Suprapubic skin (tissue), 4 donors: ENCODE measurements around the gene ECE2. TPM values are rescaled to one million over a fixed set of nuclear protein-coding genes. Genes with fewer than 3 reads are reported as not detected.

Experiments used
- DNase-seq, 2 donors: peaks; one replicate each; pipeline ENCODE4 v3.0.0-alpha.2; 2019; ENCODE audit warnings: low spot score in 2 of 2
- H3K27ac ChIP-seq: fragments of 200-600 bp; sonication (generic); one replicate; pipeline ENCODE4 v1.5.1; 2019
- H3K27me3 ChIP-seq: fragments of 200-600 bp; sonication (generic); one replicate; pipeline ENCODE4 v1.5.1; 2019
- H3K36me3 ChIP-seq: fragments of 200-600 bp; sonication (generic); one replicate; pipeline ENCODE4 v1.5.1; 2019
- H3K4me1 ChIP-seq: fragments of 200-600 bp; sonication (generic); one replicate; pipeline ENCODE4 v1.5.1; 2019
- H3K4me3 ChIP-seq: fragments of 200-600 bp; sonication (generic); one replicate; pipeline ENCODE4 v1.5.1; 2019; ENCODE audit warnings: mild to moderate bottlenecking
- H3K9me3 ChIP-seq: fragments of 200-600 bp; sonication (generic); one replicate; pipeline ENCODE4 v1.5.1; 2019
- CTCF ChIP-seq, 2 donors: fragments of 200-600 bp in 1 of 2; fragments of 450-650 bp in 1 of 2; sonication (generic) in 1 of 2; IDR thresholded peaks; one replicate each; pipeline ENCODE4 v1.5.1; 2016 to 2019; ENCODE audit warnings: antibody characterized with exemption in 2 of 2, mild to moderate bottlenecking in 1 of 2, moderate library complexity in 1 of 2
- EP300 ChIP-seq: sonication (generic); formaldehyde crosslinking; IDR thresholded peaks from one replicate; pipeline ENCODE4 v1.6.1; 2017; ENCODE audit warnings: antibody characterized with exemption
- POLR2A ChIP-seq, 2 donors: fragments of 450-650 bp; IDR thresholded peaks; one replicate each; pipeline ENCODE4 v1.6.1; 2017; ENCODE audit warnings: antibody characterized with exemption in 2 of 2, mild to moderate bottlenecking in 2 of 2, moderate library complexity in 2 of 2
- POLR2AphosphoS5 ChIP-seq, 3 donors: sonication (generic); formaldehyde crosslinking; IDR thresholded peaks; one replicate each; pipeline ENCODE4 v1.6.1; 2017; ENCODE audit warnings: antibody characterized with exemption in 3 of 3
- WGBS: methylation state at CpG from one replicate; pipeline ENCODE4 v1.1.5; 2018; 5-methylcytosine and 5-hydroxymethylcytosine counted together
- total RNA-seq, 4 donors: library from RNA; depleted of rRNA; stranded (reverse); fragments of >200 nt; gene quantifications; one replicate each; pipeline ENCODE4 v1.1.0, GENCODE V29; 2016

ECE2 gene
- total RNA-seq, 4 donors from 2014 or later = not detected

DNA sequence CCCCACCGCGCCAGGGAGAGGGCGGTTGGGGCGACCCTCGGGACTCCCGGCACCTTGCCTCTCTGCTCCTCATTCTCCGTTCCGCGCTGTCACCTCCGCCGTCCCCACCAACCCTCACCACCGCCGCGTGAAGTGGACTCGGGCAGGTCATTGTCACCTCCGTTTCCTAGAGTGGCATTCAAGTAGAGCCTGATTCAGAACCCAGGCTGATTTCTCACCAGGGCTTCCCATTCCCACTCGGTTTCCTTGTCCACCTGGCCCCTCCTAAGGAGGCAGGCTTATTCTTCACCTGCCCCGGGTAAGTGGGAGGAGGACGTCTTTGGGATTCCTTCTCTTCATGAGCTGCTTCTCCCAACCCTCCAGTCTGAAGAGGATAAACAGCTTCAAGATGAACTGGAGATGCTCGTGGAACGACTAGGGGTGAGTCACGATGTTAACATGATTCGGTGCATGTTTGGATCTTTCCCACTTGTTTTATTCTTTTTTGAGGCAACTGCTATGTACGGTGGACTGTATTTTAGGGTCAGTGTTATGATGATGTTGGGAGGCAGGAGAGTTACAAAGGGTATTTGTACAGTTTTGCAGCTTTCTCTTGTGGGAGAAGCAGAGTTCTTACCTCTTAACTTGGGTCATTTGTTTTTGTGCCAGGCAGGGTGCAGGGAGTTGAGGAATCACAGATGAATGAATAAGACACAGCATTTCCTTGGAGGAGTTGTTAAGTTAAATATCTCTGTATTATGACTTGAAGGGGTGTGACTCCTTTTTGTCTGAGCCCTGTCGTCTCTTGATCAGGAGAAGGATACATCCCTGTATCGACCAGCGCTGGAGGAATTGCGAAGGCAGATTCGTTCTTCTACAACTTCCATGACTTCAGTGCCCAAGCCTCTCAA, 23.9 kb downstream of the ECE2 start:
- no peaks in the 10 kb centered on the region for H3K9me3 ChIP-seq
- H3K4me1 ChIP-seq = peaks cover 15% of the 10 kb centered on the region
- 23% methylated on average over 19 of the region's 29 CpGs for WGBS
- H3K4me3 ChIP-seq = peak overlapping the region; percentile 73
- no peaks in the 10 kb centered on the region for H3K27me3 ChIP-seq
- H3K27ac ChIP-seq = peak overlapping the region; percentile 82
- H3K36me3 ChIP-seq = peaks cover 35% of the 10 kb centered on the region
- DNase-seq = peak in 1 of 2 donors; percentile 80
- TF ChIP-seq POLR2AphosphoS5 (IDR thresholded peaks at IDR 0.05) (no peak), CTCF (IDR thresholded peaks at IDR 0.05) (no peak), EP300 (no peak), POLR2A (IDR thresholded peaks at IDR 0.05) (no peak)

GRCh38 chr3:184300378-184300720, 24.5 kb downstream of the ECE2 start:
- Histone ChIP-seq H3K4me3 (peak overlapping the region; percentile 73), H3K27ac (no peak overlapping the region), H3K27me3 (no peaks in the 10 kb centered on the region), H3K36me3 (peaks cover 41% of the 10 kb centered on the region), H3K9me3 (no peaks in the 10 kb centered on the region), H3K4me1 (peaks cover 15% of the 10 kb centered on the region)
- WGBS = 83% methylated on average over 3 of the region's 3 CpGs
- no peak for DNase-seq
- TF ChIP-seq POLR2AphosphoS5 (IDR thresholded peaks at IDR 0.05) (no peak), EP300 (no peak)

GRCh38 chr3:184305577-184305976, 29.8 kb downstream of the ECE2 start:
- peaks cover 3% of the 10 kb centered on the region for H3K4me1 ChIP-seq
- H3K27ac ChIP-seq = no peak overlapping the region
- TF ChIP-seq CTCF (IDR thresholded peaks at IDR 0.05) = peak in 1 of 2 donors; percentile 23
- TF ChIP-seq POLR2AphosphoS5 (IDR thresholded peaks at IDR 0.05) = no peak
- H3K4me3 ChIP-seq = no peak overlapping the region
- DNase-seq = no peak
- H3K36me3 ChIP-seq = peaks cover 83% of the 10 kb centered on the region
- H3K27me3 ChIP-seq = no peaks in the 10 kb centered on the region
- WGBS = 53% methylated on average over 1 of the region's 1 CpG
- H3K9me3 ChIP-seq = no peaks in the 10 kb centered on the region

GRCh38 chr3:184306341-184306972, 30.6 kb downstream of the ECE2 start:
- no peaks in the 10 kb centered on the region for H3K9me3 ChIP-seq
- 87% methylated on average over 4 of the region's 4 CpGs for WGBS
- H3K4me1 ChIP-seq = no peaks in the 10 kb centered on the region
- H3K4me3 ChIP-seq = no peak overlapping the region
- H3K27ac ChIP-seq = no peak overlapping the region
- no peaks in the 10 kb centered on the region for H3K27me3 ChIP-seq
- DNase-seq = no peak
- peaks cover 81% of the 10 kb centered on the region for H3K36me3 ChIP-seq
- no peak for TF ChIP-seq EP300
- TF ChIP-seq POLR2AphosphoS5 (IDR thresholded peaks at IDR 0.05) = no peak
- TF ChIP-seq CTCF (IDR thresholded peaks at IDR 0.05) = no peak
- TF ChIP-seq POLR2A (IDR thresholded peaks at IDR 0.05) = no peak

- no peak for DNase-seq
- Histone ChIP-seq H3K9me3 (no peaks in the 10 kb centered on the region), H3K4me1 (no peaks in the 10 kb centered on the region), H3K27me3 (no peaks in the 10 kb centered on the region), H3K4me3 (no peak overlapping the region), H3K27ac (no peak overlapping the region), H3K36me3 (peaks cover 67% of the 10 kb centered on the region)
- WGBS = 95% methylated on average over 9 of the region's 9 CpGs
- TF ChIP-seq CTCF (IDR thresholded peaks at IDR 0.05) = no peak
- TF ChIP-seq POLR2A (IDR thresholded peaks at IDR 0.05) = no peak
- no peak for TF ChIP-seq EP300
- TF ChIP-seq POLR2AphosphoS5 (IDR thresholded peaks at IDR 0.05) = no peak
Observed at GRCh38 chr3:184307915-184308314, 32.1 kb downstream of the ECE2 start.
